Naive thymus-derived CD4-positive, alpha-beta T cell (primary cell): ENCODE data around the gene GNPNAT1. TPM values are rescaled to one million over a fixed set of nuclear protein-coding genes. Genes with fewer than 3 reads are reported as not detected.
A peak's percentile ranks its signal among the peaks of the same experiment; 100 is the strongest.
"Not testable (repeated sequence)": the region's sequence is repeated elsewhere in the genome, so short reads cannot be mapped to it uniquely, and the experiment has no call there.

ENCODE experiments used
- ATAC-seq: fragments of 150-1000 bp; cut with Tn5 transposase; 2 replicates; pipeline ENCODE4 v1.10.0; 2021; ENCODE audit warnings: mild to moderate bottlenecking, moderate library complexity
- CTCF ChIA-PET: fragments of 350-600 bp; sonication (Branson Sonifier 250); formaldehyde crosslinking; loops from one replicate; lab custom pipeline; 2021; ENCODE audit warnings: antibody characterized with exemption; lab: Charles Lee
- POLR2A ChIA-PET: fragments of 350-600 bp; sonication (Branson Sonifier 250); formaldehyde crosslinking; loops from one replicate; lab custom pipeline; 2021; ENCODE audit warnings: antibody characterized with exemption, inconsistent platforms; lab: Charles Lee
- DNase-seq, 9 donors: peaks; one replicate each; pipeline versions ENCODE4 v3.0.0 to v3.0.0-alpha.2; 2020 to 2022; ENCODE audit warnings: mixed read lengths in 1 of 9
- H3K27ac ChIP-seq: one replicate; pipeline ENCODE4 v1.7.0; 2013; ENCODE audit warnings: mild to moderate bottlenecking, low read depth, low read length, moderate library complexity
- H3K27me3 ChIP-seq, 2 donors: one replicate each; pipeline ENCODE4 v1.7.0; 2013; ENCODE audit warnings: low read length in 2 of 2, mild to moderate bottlenecking in 2 of 2, moderate library complexity in 2 of 2; ENCODE audit not compliant: control insufficient read depth in 2 of 2, insufficient read depth in 2 of 2
- H3K36me3 ChIP-seq, 3 experiments: 1 replicate in 2 of 3; 2 replicates in 1 of 3; pipeline ENCODE4 v1.7.0; 2013; ENCODE audit warnings: low read length in 3 of 3, mild to moderate bottlenecking in 3 of 3, moderate library complexity in 1 of 3; ENCODE audit not compliant: insufficient read depth in 3 of 3, control insufficient read depth in 2 of 3
- H3K4me1 ChIP-seq, 2 donors: one replicate each; pipeline ENCODE4 v1.7.0; 2013; ENCODE audit warnings: low read length in 2 of 2, mild to moderate bottlenecking in 2 of 2, moderate library complexity in 1 of 2; ENCODE audit not compliant: control insufficient read depth in 2 of 2, insufficient read depth in 2 of 2
- H3K4me3 ChIP-seq: 2 replicates; pipeline ENCODE4 v1.7.0; 2013; ENCODE audit warnings: mild to moderate bottlenecking, low read length
- H3K9me3 ChIP-seq, 3 experiments: 1 replicate in 2 of 3; 2 replicates in 1 of 3; pipeline ENCODE4 v1.7.0; 2013; ENCODE audit warnings: low read length in 3 of 3; ENCODE audit not compliant: control insufficient read depth in 2 of 3
- H3K27ac Mint-ChIP-seq, 9 donors: one replicate each; pipeline ENCODE4 v1.8.0; 2020 to 2022; ENCODE audit warnings: mixed read lengths in 9 of 9, mild to moderate bottlenecking in 8 of 9, moderate library complexity in 5 of 9, inconsistent platforms in 2 of 9
- H3K27me3 Mint-ChIP-seq, 5 donors: one replicate each; pipeline ENCODE4 v1.8.0; 2021 to 2022; ENCODE audit warnings: mixed read lengths in 5 of 5, mild to moderate bottlenecking in 1 of 5
- H3K36me3 Mint-ChIP-seq, 5 donors: one replicate each; pipeline ENCODE4 v1.8.0; 2020 to 2022; ENCODE audit warnings: mixed read lengths in 5 of 5, mild to moderate bottlenecking in 3 of 5, inconsistent platforms in 1 of 5
- H3K4me1 Mint-ChIP-seq, 7 donors: one replicate each; pipeline ENCODE4 v1.8.0; 2020 to 2022; ENCODE audit warnings: mixed read lengths in 7 of 7, mild to moderate bottlenecking in 3 of 7, inconsistent platforms in 1 of 7
- H3K4me3 Mint-ChIP-seq, 10 donors: one replicate each; pipeline ENCODE4 v1.8.0; 2020 to 2022; ENCODE audit warnings: mild to moderate bottlenecking in 10 of 10, mixed read lengths in 10 of 10, moderate library complexity in 6 of 10, inconsistent platforms in 2 of 10
- H3K9me3 Mint-ChIP-seq, 11 donors: one replicate each; pipeline ENCODE4 v1.8.0; 2020 to 2022; ENCODE audit warnings: mixed read lengths in 11 of 11, mild to moderate bottlenecking in 4 of 11, inconsistent platforms in 1 of 11, moderate library complexity in 1 of 11
- intact Hi-C, 2 donors: fragments of 100-400 bp; cut with micrococcal nuclease; formaldehyde crosslinking; loops; one replicate each; pipeline ENCODE4 v1.15.1; 2023
- polyA plus RNA-seq, 2 donors: library from polyadenylated mRNA; unstranded; fragments of 300-500 nt; fragmentation: Illumina TruSeq; gene quantifications; one replicate each; pipeline ENCODE4 v1.2.3, GENCODE V29; 2021
- total RNA-seq, 6 experiments: library from RNA in 5 of 6; stranded (reverse) in 5 of 6; gene quantifications; 1 replicate in 5 of 6; 2 replicates in 1 of 6; pipeline ENCODE4 v1.2.3 and lab custom pipeline; 2021 to 2026

The GNPNAT1 gene
- total and polyA plus RNA-seq, 7 experiments from 2014 or later, result 4.6 to 17.2 (median 9.1) TPM

DNA sequence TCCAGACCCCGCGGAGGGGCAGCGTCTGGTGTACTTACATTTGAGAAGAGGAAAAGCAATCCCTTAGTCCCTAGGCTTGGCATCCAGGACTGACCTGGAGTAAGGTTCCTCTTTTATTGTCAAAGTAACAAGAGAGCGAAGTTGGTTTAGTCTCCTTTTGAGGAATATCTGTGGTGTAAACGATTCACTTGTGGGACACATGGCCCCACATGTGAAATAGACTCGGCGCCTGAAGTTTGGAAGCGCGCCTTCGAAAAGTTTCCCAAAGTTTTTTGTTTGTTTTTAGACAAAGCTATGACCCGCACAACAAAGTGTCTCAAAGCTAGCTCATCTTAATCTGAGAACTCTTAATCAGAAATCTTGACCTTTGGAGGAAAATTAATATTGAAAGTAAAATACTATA, 60.7 kb downstream of the GNPNAT1 start:
- Mint-ChIP-seq H3K27me3 (no peaks in the 10 kb centered on the region), H3K9me3 (peaks cover 0 to 1% (median 0%) of the 10 kb centered on the region in 11 donors), H3K36me3 (peaks cover 6 to 29% (median 24%) of the 10 kb centered on the region in 5 donors), H3K27ac (peak overlapping the region; percentile 84 to 97 (median 89)), H3K4me3 (peak overlapping the region; percentile 87 to 95 (median 94)), H3K4me1 (peaks cover 18 to 46% (median 38%) of the 10 kb centered on the region in 7 donors)
- ATAC-seq (no peak), DNase-seq (peak in 1 of 9 donors; percentile 11)
- intact Hi-C loops, result loop anchor here (1.0 to 5.0 kb wide), 12 partner anchors 10 to 883 kb away; partner anchors contain the start of genes DDHD1 (in 2 of the 2), GNPNAT1 (in 2 of the 2), PSMC6 (in 2 of the 2) and GPR137C (in 1 of the 2)
- ChIA-PET CTCF (no interaction called here), POLR2A (interaction anchor here (0.7 to 11.0 kb wide), 4 partner anchors 9 to 710 kb away, joined by 3 to 119 read pairs (median 4); partner anchors contain the start of genes GPR137C and TXNDC16)
- Histone ChIP-seq H3K4me1 (peaks cover 21 to 22% of the 10 kb centered on the region in 2 donors), H3K36me3 (peaks cover 0 to 26% (median 5%) of the 10 kb centered on the region in 3 experiments), H3K4me3 (peak overlapping the region; percentile 88), H3K9me3 (no peaks in the 10 kb centered on the region), H3K27me3 (no peaks in the 10 kb centered on the region), H3K27ac (peak overlapping the region; percentile 94)

DNA sequence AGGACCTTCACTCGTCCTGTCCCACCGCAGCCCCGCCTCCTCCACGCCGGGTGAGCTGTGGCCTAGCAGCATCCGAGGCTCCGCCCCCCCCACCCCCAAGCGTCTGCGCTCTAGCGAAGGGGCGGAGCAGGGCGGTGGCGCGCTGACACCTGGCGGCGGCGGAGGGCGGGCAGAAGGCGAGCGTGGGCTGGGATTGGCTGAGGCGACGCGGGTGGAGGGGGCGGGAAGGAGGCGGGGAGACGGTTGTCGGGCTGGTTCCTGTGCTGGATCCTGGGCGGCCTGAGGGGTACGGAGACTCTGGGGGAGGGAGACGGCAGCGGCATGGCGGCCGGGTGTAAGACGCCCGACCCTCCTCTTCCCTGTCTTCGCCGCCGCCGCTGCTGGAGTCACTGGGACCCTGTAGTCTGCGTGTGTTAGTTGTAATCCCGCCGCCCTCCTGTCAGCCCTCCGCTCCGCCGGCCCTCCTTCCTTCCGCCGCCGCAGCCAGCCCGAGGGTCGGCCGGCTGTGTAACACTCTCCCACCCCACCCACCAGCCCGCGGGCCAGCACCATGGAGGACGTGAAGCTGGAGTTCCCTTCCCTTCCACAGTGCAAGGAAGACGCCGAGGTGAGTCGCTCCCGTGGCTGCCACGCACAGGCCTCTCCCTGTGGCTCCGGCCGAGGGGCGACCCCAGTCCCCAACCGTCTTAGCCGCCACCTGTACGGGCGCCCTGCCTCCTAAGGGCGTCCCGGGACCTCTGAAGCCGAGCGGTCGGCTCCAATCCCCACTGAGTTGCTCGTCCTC, 61.3 kb downstream of the GNPNAT1 start, which contains the start of gene STYX:
Gene STYX, plus strand, starts transcription at position 242 of the 784 bp plus-strand sequence. Its CDS starts 309 bp downstream, at position 551.
- Histone ChIP-seq H3K9me3 (no peaks in the 10 kb centered on the region), H3K27ac (peak within 1 kb of the TSS; percentile 94), H3K4me1 (peaks cover 15 to 16% of the 10 kb centered on the region in 2 donors), H3K36me3 (peaks cover 0 to 32% (median 11%) of the 10 kb centered on the region in 3 experiments), H3K4me3 (peak within 1 kb of the TSS; percentile 88), H3K27me3 (no peaks in the 10 kb centered on the region)
- ChIA-PET POLR2A (interaction anchor here (0.6 to 11.0 kb wide), 10 partner anchors 9 to 178 kb away, joined by 3 to 119 read pairs (median 5); partner anchors contain the start of genes ERO1A, GPR137C, PSMC6 and TXNDC16), CTCF (no interaction called here)
- Mint-ChIP-seq H3K27ac (peak within 1 kb of the TSS; percentile 84 to 97 (median 89)), H3K27me3 (no peaks in the 10 kb centered on the region), H3K9me3 (peaks cover 0 to 1% (median 0%) of the 10 kb centered on the region in 11 donors), H3K4me3 (peak within 1 kb of the TSS; percentile 87 to 95 (median 94)), H3K36me3 (peaks cover 6 to 29% (median 24%) of the 10 kb centered on the region in 5 donors), H3K4me1 (peaks cover 18 to 40% (median 33%) of the 10 kb centered on the region in 7 donors)
- intact Hi-C loops, result loop anchor here (1.0 to 10.0 kb wide), 13 partner anchors 10 to 1635 kb away; partner anchors contain the start of genes DDHD1 (in 2 of the 2), GNPNAT1 (in 2 of the 2), GPR137C (in 2 of the 2) and PSMC6 (in 2 of the 2)
- DNase-seq (peak; percentile 91 to 97 (median 94)), ATAC-seq (peak; percentile 99)

DNA sequence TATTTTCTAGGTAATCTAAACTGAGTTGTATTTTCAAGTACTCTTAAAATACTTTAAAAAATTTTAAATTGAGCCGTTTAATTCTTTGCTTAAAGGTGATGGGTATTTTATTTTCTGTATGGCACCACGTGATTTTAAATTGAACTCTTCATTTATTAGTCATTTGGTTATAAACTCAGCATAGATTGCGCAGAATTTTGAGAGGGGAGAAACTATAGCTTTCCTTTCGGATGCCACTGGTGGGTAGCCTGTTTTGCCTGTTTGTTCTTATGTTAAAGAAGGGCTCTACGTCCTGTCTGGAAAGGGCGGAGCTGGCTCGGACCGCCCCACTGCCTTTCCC, 61.9 kb downstream of the GNPNAT1 start:
- H3K36me3 Mint-ChIP-seq, result peaks cover 6 to 29% (median 24%) of the 10 kb centered on the region in 5 donors
- no peaks in the 10 kb centered on the region for H3K9me3 ChIP-seq
- H3K27ac ChIP-seq, result peak overlapping the region; percentile 94
- H3K9me3 Mint-ChIP-seq, result peaks cover 0 to 1% (median 0%) of the 10 kb centered on the region in 11 donors
- peak overlapping the region; percentile 87 to 95 (median 94) for H3K4me3 Mint-ChIP-seq
- ChIA-PET CTCF (no interaction called here), POLR2A (interaction anchor here (0.6 to 11.0 kb wide), 9 partner anchors 8 to 61 kb away, joined by 3 to 119 read pairs (median 5); partner anchors contain the start of genes ERO1A and PSMC6)
- peak overlapping the region; percentile 88 for H3K4me3 ChIP-seq
- no peaks in the 10 kb centered on the region for H3K27me3 ChIP-seq
- peaks cover 0 to 37% (median 17%) of the 10 kb centered on the region in 3 experiments for H3K36me3 ChIP-seq
- no peak for ATAC-seq
- H3K4me1 Mint-ChIP-seq, result peaks cover 16 to 40% (median 31%) of the 10 kb centered on the region in 7 donors
- H3K27ac Mint-ChIP-seq, result peak overlapping the region; percentile 84 to 97 (median 89)
- intact Hi-C loops, result loop anchor here in 1 of 2 donors (1.0 to 10.0 kb wide), 2 partner anchors 177 to 1635 kb away; partner anchors contain the start of genes GPR137C, TRIM9 and TXNDC16
- H3K27me3 Mint-ChIP-seq, result no peaks in the 10 kb centered on the region
- no peak for DNase-seq
- peaks cover 13 to 18% of the 10 kb centered on the region in 2 donors for H3K4me1 ChIP-seq

DNA sequence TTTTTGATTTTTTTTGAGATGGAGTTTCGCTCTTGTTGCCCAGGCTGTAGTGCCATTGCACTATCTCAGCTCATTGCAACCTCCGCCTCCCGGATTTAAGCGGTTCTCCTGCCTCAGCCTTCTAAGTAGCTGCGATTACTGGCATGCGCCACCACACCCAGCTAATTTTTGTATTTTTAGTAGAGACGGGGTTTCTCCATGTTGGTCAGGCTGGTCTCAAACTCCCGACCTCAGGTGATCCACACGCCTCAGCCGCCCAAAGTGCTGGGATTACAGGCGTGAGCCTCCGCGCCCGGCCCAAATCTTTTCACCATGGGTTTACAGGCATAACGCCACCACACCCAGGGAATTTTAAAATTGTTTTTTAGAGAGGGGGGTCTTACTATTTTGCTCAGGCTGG, 62.4 kb downstream of the GNPNAT1 start:
- not testable (repeated sequence) for DNase-seq, H3K4me3 ChIP-seq, H3K27me3 ChIP-seq, H3K27me3 Mint-ChIP-seq, ATAC-seq, H3K9me3 ChIP-seq, H3K9me3 Mint-ChIP-seq
- intact Hi-C loops, result loop anchor here in 1 of 2 donors (1.0 to 10.0 kb wide), 2 partner anchors 177 to 1634 kb away; partner anchors contain the start of genes GPR137C, TRIM9 and TXNDC16
- peak overlapping the region; percentile 94 for H3K27ac ChIP-seq
- Mint-ChIP-seq H3K4me3 (peak overlapping the region in 9 of 10 donors; percentile 42 to 95 (median 57)), H3K4me1 (peaks cover 12 to 40% (median 31%) of the 10 kb centered on the region in 7 donors), H3K27ac (peak overlapping the region in 8 of 9 donors; percentile 40 to 89 (median 82)), H3K36me3 (peaks cover 6 to 24% (median 20%) of the 10 kb centered on the region in 5 donors)
- H3K4me1 ChIP-seq, result peaks cover 13 to 17% of the 10 kb centered on the region in 2 donors
- CTCF ChIA-PET, result interaction anchor here (1.2 kb wide), 1 partner anchor 13 kb away, joined by 5 read pairs; no protein-coding TSS in a partner anchor
- H3K36me3 ChIP-seq, result peaks cover 0 to 36% (median 18%) of the 10 kb centered on the region in 3 experiments
- POLR2A ChIA-PET, result interaction anchor here (0.6 to 11.0 kb wide), 9 partner anchors 10 to 217 kb away, joined by 3 to 119 read pairs (median 5); partner anchors contain the start of genes ERO1A and PSMC6

DNA sequence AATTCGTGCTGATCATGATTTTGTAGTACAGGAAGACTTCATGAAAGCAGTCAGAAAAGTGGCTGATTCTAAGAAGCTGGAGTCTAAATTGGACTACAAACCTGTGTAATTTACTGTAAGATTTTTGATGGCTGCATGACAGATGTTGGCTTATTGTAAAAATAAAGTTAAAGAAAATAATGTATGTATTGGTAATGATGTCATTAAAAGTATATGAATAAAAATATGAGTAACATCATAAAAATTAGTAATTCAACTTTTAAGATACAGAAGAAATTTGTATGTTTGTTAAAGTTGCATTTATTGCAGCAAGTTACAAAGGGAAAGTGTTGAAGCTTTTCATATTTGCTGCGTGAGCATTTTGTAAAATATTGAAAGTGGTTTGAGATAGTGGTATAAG, 63.9 kb downstream of the GNPNAT1 start:
- H3K27ac Mint-ChIP-seq, result peak overlapping the region in 1 of 9 donors; percentile 28
- CTCF ChIA-PET, H3K27me3 ChIP-seq, H3K9me3 Mint-ChIP-seq, H3K4me3 ChIP-seq, H3K27ac ChIP-seq, DNase-seq, H3K9me3 ChIP-seq, H3K27me3 Mint-ChIP-seq, H3K4me3 Mint-ChIP-seq, ATAC-seq: not testable (repeated sequence)
- Histone ChIP-seq H3K36me3 (peaks cover 5 to 38% (median 18%) of the 10 kb centered on the region in 3 experiments), H3K4me1 (peaks cover 9 to 12% of the 10 kb centered on the region in 2 donors)
- peaks cover under 1 to 19% (median 11%) of the 10 kb centered on the region in 5 donors for H3K36me3 Mint-ChIP-seq
- peaks cover 17 to 40% (median 29%) of the 10 kb centered on the region in 7 donors for H3K4me1 Mint-ChIP-seq
- intact Hi-C loops, result loop anchor here in 1 of 2 donors (10.0 kb wide), 1 partner anchor 1633 kb away; the partner anchor contains the start of gene TRIM9
- POLR2A ChIA-PET, result interaction anchor here (1.0 to 11.0 kb wide), 3 partner anchors 9 to 32 kb away, joined by 4 to 119 read pairs (median 15); partner anchors contain the start of gene ERO1A
